NCI-H748 (cell line): ENCODE data around the gene RANBP1.

Experiments used
- DNase-seq: peaks from one replicate; lab custom pipeline; 2025; ENCODE audit not compliant: unreplicated experiment; lab: John Stamatoyannopoulos, UW

RANBP1 gene

DNA sequence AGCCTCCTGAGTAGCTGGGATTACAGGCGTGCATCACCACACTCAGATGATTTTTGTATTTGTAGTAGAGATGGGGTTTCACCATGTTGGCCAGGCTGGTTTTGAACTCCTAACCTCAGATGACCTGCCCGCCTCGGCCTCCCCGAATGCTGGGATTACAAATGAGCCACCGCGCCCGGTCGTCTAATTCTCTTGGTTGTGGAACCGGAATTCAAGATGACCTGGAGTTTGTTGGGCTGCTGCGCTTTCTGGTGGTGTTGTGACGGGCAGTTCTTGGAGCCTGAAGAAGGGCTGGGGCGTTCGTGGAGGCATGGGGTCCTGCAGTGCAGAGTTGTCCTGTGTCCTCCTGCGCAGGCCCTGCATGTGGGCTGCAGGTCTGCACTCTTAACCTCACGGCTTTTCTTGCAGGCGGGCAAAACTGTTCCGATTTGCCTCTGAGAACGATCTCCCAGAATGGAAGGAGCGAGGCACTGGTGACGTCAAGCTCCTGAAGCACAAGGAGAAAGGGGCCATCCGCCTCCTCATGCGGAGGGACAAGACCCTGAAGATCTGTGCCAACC is 6.0 kb downstream of the RANBP1 start:
- DNase-seq, result no peak

DNA sequence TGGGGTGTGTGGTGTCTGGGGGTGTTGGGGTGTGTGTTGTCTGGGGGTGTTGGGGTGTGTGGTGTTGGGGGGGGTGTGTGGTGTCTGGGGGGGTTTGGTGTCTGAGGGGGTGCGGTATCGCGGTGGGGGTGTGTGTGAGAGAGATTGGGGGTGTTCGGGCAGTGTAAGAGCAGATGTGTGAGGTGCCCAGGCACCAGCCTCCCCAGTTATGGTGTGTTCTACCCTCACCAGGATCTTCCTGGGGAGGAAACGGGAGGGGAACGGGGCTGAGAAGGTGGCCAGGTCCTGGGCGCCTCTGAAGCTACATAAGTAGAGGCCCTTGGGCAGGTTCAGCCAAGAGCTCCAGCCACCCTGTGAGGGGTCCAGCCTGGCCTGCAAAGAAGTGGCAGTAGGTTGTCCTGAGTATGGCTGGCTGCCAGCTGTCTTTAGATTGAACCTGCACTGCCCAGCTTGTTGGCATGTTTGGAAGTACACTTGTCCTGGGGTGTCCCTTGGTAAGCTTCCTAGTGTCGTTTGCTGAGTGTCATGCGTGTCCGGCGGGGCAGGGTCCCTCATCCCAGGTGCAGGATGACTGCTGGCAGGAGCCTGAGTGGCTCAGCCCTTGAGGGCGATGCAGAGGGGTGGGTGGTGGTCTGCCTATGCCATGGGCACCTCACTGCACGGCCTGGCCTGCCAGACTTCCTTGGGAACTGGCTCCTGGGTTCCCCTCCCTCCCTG is 7.6 kb downstream of the RANBP1 start:
- no peak for DNase-seq

DNA sequence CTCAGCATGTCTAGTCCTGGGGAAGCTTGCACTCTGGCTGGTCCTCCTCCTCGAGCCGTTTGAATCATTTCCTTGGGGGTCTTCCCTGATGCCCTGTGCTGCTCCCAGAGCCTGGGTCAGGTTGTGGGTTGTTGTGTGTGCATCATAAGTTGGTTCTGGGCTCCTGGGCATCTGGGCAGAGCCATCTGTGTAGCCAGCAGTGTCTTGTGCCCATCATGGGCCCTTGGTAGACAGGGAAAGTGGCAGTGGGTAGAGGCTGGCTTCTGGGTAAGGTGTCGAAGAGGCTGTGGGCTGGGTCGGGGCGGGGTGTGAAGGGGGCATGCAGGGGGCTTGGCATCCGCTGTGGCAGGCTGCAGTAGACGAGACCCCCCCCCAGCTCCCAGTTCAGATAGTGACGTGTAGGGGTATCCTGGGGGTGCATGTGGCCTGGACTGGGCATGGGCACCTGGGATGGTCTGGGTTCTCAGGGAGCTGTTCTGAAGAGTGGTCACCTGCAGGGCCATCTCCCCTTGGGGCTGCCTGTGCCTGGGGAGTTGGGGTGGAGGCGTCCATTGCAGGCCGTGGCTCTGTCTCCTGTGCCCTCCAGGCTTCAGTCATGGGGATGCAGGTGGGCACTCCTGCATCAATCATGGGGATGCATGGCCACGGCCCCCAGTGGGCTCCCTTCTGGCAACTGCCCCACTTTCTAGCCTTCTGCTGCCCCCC is 8.3 kb downstream of the RANBP1 start:
- no peak for DNase-seq

DNA sequence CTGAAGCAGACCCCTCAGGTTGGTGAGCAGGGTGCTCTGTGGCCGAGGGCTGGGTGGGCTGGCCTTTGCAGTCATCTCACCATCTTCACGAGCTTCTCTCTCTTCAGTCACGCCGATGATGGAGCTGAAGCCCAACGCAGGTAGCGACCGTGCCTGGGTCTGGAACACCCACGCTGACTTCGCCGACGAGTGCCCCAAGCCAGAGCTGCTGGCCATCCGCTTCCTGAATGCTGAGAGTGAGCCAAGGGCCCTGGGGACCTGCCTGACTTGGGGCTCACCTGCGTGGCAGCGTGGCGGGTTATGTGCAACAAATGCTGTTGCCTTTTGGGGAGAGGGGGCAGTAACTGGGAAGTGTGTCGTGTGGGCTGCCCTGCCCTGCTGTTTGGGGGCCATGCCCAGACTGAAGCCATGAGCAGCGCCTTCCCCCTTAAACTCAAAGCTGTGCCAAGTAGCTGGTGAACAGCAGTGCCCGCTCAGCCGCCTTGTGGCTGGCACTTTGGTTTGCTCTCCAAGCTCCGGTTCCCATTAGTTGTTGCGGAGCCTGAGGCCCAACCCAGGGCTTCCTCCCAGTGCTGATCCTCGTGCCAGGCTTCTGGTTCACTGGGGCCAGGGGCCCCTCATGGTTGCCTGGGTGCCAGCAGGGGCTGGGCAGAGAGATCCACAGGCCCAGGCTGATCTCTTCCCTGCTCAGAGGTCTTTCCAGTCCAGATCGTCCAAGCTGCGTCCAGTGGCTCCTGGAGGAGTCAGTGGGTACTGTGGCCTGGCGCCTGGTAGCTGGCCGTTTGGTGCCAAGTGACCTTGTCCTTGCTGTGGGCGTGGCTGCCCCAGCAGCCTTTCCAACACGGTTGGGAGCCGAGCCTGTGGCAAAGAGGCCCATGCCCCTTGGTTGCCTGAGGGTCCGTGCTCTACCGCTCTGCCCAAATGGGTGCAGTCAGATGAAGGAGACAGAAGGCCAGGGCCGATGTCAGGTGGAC is 9.6 kb downstream of the RANBP1 start:
- no peak for DNase-seq

DNA sequence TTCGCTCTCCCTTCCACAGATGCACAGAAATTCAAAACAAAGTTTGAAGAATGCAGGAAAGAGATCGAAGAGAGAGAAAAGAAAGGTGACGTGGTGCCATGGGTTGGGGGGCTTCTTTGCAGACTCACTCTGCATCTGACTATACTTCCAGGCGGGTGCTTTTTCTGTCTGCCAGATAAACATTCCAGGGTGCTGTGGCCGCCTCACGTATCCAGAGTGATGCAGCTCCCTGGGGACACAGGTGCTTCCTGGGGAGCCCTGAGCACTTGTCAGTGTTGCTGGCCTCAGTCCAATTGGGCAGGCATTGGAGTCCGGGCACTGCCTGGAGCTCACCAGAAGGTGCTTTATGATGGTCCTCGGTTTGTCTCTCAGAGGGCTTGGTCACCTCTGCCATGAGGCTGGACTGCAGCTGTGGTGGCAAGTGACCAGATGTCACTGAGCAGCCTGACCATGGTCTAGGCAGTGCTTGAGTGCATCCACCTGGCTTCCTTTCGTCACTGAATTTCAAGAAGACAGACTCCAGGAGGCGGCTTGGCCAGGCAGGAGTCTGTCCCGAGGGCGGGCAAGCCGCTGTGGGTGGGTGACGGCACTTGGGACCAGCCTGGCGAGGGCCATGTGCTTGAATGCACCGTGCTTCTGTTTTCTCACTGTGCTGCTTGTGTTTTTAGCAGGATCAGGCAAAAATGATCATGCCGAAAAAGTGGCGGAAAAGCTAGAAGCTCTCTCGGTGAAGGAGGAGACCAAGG is 10.6 kb downstream of the RANBP1 start:
- DNase-seq, result no peak

DNA sequence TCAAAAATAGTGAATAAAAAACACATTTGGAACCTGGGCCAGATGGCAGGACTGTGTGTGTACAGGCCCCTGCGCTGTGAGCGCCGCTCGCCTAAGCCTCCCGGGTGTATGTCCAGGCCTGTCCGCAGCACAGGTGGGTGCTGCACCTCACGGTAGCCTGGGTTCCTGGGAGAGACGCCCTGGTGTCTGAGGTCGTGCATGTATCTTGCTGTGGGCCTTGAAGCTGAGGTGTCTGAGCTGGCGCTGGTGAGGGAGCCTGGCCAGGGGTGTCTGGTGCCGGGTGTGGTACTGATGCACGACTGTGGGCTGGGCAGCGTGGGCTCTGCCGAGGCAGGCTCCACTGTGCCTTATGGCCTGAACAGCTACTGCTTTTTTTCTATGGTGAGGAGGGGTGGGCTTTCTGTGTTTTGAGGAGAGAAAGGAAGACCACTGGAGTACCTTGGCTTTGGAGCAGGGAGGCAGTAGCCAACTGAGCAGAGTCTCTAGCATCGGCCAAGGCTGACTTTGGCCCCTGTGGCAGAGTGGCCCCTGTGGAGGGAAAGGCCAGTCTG is 11.5 kb downstream of the RANBP1 start:
- no peak for DNase-seq

DNA sequence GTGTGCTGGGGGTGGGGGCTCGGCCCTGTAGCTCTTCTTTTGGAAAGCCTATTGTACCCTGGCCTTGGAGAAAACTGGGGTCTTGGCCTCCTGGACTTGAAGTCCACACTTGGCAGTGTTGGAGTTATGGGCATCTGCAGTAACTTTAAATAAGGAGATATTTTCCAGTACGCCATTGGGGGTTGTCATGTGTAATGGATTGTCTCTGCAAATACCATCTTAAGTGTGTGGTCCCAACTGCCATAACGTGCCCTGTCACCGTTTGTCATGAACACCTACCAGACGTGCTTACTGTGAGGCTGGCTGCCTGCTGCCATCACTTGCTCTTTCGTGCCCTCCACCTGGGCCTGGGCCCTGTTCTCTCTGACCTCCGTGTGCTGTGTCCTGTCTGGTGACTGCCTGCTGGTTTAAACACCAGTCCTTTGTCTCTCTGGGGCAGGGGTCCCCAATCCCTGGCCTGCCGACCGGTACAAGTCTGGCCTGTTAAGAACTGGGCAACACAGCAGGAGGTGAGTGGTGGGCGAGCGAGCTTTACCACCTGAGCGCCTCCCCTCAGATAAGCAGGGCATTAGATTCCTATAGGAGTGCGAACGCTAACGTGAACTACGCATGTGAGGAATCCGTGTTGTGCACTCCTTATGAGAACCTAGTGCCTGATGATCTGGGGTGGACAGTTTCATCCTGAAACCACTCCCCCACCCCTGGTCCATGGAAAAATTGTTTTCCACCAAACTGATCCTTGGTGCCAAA is 12.1 kb downstream of the RANBP1 start:
- DNase-seq, result no peak

DNA sequence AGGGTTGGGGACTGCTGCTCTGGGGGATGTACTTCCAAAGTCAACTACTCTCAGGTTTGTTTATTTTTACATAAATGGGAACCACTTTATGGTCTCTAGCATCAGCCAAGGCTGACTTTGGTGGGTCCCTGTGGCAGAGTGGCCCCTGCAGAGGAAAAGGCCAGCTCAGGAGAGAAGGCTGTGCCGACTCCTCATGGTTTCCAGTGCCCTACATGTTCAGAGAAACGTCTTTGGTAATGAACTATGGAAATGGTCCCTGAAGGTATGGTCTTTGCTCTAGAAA is 12.7 kb downstream of the RANBP1 start:
- DNase-seq, result no peak

DNA sequence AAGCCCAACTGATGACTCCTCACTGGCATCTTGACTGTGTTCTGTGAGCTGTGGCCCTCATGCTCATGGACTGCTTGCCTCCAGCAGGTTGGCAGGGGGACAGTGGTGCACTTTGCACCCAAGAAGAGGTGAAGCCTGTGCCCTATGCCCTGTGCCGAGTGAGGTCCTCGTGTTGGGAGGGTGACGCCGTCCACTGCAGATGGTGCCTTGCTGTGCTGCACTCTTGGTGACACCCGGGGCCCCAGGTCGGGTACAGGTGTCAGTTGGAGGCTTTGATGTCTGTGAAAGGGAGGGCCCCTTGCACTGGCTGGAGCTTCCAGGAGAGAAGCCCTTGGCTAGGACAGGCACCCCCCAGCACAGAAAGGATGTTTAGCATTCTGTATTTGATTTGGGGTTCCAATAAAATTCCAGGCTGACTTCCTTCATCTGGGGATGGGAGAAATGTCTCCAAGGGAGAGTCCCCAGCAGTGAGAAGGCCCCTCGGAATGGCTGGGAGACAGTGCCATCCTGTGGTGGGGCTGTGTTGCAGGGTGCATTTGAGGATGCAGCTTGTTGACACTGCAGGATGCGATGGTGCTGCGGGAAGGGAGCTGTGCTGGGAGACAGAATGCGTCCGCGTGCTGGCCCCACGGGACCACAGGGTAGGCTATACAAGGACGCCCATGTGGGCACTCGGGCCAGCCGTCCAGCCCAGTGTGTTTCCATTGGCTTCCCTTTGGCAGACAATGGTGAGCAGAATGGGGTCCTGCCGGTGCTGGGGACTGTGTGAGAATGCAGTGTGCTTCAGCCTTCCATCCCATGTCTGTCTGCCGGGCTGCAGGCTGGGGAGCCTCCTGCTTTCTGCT is 13.2 kb downstream of the RANBP1 start:
- peak; percentile 42 for DNase-seq

DNA sequence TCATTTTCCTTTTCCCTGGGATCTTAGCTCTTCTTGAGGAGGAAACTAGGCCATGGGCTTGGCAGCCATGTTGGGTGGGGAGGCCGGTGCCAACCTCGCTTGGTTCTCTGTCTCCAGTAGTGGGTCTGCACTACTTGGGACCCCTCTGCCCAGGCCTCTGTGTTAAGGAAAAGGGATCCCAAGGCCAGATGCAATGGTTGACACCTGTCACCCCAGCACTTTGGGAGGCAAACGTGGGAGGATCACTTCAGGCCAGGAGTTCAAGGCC is 13.8 kb downstream of the RANBP1 start:
- no peak for DNase-seq

DNA sequence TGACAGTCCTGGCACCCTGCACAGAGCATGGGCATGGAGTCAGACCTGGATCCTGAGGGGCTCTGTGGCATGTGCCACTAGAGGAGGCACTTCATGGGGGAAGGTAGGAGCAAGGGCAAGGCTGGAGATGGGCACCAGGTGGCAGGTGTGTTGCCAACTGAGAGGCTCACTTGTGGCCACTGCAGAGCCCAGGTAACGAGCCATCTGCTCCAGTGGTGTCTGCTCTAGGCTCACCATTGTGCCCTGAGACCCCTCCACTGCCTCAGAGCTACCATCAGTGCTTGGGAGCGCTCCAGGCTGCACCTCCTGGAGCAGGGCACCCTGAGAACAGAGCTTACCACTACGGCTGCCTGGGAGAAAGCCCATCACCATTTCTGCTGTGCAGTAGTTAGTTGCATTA is 14.4 kb downstream of the RANBP1 start:
- DNase-seq, result peak; percentile 39

DNA sequence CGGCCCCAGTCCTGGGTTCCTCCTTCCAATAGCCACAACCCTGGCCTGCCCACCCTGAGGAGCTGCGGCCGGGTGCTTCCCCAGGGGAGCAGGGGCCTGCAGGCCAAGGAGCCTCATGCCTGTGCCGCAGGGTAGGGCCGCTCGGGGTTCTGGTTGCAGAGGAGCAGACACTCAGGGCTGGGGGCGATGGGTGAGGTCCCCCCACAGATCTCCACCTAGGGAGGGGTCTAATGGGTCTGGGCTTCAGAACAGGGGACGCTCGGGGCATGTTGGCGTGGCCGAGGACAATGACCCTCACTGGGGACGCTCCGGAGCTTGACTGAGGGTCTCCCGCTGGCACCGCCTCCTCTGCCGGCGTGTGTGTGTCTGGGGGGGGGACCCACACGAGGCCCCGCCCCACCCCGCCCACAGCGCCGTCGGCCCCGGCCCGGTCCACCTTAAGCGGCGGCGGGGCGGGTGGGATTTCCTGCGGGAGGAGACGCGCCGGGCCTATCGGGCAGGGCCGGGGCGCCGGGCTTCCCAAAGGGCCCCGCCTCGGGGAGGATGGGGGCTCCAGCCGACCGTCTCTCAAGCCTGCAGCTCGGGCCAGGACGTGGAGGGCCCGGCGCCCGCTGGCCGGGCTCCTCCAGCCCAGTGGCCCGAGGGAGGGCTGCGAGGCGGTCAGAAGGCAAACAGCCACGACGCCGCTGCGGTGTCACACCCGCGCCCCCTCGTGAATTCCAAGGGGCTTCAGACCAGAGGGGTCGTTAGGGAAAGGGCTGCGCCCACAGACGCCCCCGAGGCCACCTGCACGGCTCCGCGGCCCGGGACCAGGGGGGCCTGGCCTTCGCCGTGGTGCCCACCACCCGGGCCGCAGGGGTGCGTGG is 15.1 kb downstream of the RANBP1 start:
- peak; percentile 71 for DNase-seq

DNA sequence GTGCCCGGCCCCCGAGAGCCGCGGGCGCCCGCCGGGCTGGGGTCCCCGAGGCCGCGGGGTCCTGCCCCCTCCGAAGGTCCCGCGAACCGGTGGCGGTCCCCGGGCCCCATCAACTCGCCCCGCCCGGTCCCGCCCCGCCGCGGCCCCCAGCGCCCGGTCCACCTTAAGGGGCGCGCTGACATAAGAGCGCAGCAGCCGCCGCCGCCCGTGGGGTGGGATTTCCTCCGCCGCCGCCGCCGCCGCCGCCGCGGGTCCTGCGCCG is 15.6 kb downstream of the RANBP1 start, which contains the start of gene ZDHHC8:
Gene ZDHHC8 (plus strand): TSS at position 208 of the 262 bp plus-strand sequence. CDS start 144 bp downstream, outside the sequence.
- peak; percentile 32 for DNase-seq

DNA sequence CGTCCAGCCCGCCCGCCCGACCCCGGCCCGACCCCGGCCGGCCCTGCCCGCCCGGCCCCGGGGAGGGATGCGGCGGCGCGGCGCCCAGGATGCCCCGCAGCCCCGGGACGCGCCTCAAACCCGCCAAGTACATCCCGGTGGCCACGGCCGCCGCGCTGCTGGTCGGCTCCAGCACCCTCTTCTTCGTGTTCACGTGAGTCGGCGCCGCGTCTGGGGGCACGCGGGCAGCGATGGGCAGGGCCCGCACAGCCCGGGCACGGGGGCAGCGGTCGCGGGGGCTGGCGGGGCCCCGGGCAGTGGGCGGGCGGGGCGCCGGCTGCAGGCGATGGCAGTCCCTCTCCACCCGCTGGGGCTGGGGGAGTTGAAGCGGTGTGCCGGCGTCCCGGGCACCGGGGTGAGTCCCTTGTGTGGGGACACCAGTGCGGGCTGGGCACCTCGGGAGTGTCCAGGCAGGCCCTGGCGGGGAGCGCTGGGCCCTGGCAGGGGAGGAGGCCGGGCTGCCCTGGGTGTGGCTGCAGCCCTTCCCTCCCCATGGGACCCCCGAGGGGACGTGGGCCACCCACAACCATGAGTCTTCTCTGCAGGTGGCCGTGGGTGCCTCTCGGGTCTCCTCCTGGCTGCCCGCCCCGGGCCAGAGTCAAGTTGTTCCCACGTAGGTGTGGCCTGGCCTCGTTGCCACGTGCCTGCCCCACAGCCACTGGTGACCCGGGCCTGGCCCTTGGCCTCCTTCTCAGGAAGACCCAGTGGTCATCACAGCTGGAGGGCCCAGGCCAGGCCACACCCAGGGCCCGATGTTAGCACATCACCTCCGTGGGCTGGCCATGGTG is 16.2 kb downstream of the RANBP1 start:
- peak; percentile 32 for DNase-seq

DNA sequence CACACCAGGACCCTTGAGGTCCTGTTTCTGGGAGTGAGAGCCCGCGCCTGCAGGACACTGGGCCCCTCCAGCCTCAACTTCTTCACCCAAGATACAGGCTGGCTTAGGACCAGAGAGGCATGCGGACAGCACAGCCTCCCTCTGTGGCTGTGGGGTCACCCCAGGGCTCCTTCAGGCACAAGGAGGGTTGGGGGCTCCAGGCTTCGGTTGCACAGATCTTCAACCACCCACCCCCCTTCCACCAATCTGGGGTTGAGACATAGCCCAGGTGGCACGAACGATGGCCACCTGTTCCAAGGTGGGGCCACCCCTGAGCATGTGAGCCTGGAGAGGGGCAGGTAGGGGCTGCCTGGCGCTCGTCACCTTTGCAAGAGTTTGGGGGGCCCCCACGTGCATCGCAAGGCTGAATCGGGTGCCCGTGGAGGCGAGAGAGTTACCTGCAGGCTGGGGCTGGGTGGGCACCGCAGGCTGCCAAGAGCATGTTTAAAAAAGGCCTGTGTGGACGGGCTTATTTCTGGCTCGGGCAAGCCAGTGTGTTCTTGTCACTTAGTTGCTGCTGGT is 16.9 kb downstream of the RANBP1 start:
- DNase-seq, result no peak

DNA sequence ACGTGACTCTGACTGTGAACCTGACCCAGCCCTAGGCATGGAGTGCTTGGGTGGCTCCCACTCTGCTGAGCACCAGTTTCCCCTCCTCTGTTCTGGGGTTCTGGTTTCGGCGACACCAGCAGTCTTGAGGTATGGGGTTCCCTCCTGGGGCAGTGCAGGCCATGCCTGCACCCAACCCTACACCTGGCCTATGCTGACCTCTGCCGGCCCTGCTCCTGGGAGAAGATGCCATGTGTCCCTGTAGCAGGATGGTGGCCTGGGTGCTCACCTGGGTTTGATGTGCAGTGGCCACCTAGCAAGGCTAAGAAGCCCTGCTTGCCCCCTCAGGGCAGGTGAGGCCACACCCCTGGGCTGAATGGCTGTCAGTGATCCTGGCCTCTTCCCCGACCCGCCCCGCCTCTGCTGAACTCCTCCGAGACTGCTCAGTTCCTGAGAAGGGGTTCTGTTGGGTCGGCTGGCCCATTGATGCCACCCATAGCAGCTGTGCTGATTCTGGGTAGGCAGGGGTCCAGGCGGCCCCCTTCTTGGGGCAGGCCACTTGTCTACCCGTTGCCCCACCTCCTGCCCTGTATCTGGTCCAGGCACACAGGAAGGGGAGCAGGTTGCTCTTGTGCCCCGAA is 18.1 kb downstream of the RANBP1 start:
- no peak for DNase-seq

DNA sequence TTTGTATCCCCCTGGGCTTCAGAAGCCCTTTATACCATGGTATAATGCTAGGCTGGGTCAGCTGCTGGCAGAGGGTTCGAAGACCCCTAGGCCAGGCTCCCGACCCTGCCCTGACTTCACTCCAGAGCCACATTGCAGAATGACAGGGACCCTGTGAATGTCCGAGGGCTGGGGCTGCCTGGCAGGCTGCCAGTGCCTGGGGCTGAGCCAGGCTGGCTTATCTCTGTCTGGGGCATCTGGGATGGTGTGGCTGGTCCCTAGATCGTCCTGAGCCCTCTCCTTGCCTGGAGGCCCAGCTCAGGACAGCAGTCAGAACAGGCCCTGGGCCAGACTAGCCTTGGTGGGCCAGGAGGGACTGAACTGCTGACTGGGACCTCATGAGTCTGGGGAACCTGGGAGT is 19.4 kb downstream of the RANBP1 start:
- no peak for DNase-seq
